Measurements from ENCODE around the gene BARHL1.

BARHL1 gene

DNA sequence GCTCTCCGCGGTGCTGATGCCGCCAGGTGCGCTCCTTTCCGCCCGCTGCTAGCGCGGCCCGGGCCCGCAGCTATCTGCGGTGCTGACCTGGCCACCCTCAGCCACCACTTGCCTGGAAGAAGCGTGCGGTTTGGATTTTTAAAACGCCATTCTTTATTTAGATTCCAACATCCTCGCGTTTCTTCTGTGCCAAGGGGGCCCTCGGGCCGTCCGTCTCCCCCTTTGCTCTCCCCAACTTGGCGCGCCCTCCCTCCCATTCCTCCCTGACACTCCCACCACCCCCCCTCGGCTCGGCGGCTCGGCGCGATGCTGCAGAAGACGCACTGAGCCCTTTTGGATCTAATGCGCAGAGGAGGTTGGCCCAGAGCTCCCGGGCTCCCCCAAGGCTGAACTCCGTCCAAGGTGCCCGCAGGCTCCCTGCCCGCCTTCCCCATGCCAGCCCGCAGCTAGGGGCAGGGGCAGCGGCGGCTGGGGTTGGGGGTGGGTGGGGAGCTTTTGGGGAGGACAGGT, at the start of gene BARHL1:
Gene BARHL1, plus strand, starts transcription at position 331 of the 510 bp plus-strand sequence. CDS start 192 bp downstream, outside the sequence.
- DNase-seq, result no peak

GRCh38 chr9:132534832-132535231, 47.6 kb upstream of the BARHL1 start:
- DNase-seq, result no peak

- no peak for DNase-seq
Observed at GRCh38 chr9:132536124-132536523, 46.3 kb upstream of the BARHL1 start.

DNA sequence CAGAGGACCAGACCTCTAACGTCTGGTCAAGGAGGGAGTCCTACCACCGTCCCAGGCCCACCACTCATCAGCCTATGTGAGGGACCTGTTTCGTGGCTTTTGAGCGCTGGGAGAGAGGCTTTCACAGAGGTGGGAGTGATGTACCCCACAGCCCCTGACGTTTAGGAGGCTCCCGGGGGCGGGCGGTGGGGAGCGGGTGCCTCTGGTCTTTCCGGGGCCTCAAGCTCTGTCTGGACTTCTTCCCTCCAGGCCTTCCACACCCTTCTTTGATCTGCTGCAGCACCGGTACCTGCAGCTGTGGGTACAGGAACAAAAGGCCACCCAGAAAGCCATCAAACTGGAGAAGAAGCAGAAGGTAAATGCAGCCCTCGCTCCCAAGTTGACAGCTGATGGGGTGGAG, 45.1 kb upstream of the BARHL1 start:
- no peak for DNase-seq

DNA sequence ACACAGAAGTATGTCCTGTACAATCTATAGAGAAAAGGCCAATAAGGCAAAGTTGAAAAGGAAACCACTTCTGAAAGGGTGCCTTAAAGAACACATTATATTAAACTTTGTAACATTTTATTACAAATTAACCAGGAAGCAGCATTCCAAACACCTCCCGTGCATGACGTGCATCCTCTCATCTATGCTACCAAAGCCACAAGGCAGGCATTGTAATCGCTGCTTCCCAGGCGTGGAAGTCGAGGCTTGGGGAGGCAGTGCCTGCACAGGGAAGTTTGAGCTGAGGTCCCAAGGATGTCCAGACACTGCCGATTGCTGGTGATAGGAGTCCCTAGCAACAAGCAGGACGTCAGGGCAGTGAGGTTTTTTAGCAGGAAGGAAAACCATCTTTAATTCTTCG, 44.3 kb upstream of the BARHL1 start:
- DNase-seq, result no peak

- DNase-seq, result no peak
Observed at GRCh38 chr9:132539096-132539495, 43.3 kb upstream of the BARHL1 start.

DNA sequence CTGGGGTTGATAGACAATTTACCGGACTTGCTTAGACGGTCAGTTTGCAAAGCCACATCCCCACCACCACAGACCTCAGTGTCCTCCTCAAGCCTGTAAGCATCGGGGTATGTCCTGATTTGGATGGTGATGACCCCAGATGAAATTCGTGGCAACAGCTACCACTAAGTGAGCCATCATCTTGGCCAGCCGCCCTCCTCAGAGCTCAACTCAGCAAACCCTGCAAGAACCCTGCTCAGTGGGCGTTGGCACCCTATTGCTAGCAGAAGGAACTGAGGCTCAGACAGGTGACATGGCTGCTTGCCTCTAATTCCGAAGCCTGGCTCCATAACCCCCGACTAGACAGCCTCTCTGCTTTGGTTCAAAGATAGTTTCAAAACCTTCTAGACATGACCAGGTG, 41.4 kb upstream of the BARHL1 start:
- no peak for DNase-seq

DNA sequence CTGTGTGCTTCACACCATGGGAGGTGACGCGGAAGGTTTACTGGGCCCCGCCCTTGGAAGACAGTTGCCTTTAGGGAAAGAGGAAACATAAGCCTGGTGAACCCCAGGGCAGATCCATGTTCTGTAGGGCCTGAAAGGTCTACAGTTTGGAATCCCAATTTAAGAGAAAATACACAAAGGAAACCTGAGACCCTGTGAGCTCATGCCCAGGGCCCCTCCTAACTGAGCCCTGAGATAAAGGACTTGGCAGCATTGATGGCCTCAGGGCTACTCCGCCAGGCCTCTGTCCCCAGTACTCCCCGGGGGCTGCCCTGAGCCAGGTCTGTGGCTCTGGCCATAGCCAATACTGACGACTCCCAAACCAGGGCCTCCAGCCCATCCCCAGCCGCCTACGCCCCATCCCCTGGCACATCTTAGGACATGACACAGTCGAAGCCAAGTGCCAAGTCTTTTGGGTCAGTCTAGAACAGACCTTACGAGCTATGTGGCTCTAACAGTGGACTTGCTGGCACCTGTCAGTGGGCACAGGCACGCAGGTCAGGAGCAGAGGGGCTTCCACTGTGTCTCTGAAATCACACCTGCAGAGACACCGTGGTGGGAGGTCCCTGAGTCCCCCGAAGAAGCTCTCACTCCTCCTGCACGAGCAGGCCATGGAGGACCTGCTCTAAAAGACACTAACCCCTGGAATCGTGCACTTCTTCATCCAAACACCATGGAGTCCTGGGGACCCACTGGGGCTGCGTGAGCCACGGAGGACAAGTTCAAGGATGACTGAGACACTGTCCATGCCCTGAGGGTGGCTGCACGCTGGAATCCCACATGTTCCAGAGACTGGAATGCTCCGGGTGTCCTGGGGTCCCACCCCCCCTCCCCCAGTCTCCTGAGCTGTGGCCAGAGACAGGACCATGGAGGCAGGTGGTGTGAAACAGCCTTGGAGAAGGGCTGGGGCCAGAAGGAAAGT, 40.3 kb upstream of the BARHL1 start:
- no peak for DNase-seq

GRCh38 chr9:132543251-132543650, 39.2 kb upstream of the BARHL1 start:
- DNase-seq, result no peak

GRCh38 chr9:132543960-132544359, 38.4 kb upstream of the BARHL1 start:
- peak; percentile 54 for DNase-seq

GRCh38 chr9:132545578-132545977, 36.8 kb upstream of the BARHL1 start:
- DNase-seq, result no peak

GRCh38 chr9:132546148-132547051, 36.0 kb upstream of the BARHL1 start:
- DNase-seq, result no peak

DNA sequence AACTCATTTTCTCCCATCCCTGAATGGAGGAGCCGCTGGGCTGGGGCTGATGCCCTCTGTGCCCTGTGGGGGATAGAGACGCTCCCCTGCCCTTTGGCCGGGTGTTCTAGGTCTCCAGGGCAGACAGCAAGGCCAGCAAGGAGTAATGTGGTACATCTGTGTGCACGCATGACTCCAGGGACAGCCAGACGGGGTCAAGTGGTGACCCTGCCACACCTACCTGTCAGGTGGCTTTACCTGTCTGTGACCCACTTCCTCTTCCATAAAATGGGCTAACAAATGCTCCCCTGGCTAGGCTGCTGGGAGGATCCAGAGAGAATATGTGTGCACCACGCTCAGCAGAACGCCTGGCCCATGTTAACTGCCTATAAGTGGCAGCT, 35.4 kb upstream of the BARHL1 start:
- no peak for DNase-seq

DNA sequence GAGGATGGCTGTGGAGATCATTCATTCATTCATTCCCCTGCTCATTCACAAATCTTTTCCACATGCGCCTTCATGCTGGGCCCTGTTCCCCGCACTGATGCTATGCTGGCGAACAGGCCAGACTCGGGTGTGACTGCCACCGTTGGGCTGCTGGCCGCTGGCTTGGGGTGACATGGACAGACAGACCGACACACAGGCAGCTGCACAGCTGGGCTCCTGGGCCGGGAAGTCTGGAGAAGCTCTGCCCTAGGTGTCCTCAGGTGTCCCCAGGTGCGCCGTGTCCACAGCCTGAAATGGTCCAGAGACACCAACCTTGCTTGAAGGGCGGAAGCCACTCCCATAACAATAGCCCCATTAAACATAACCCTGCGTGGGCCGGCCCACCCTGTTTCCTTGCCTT, 35.0 kb upstream of the BARHL1 start:
- DNase-seq, result no peak

GRCh38 chr9:132547976-132548730, 34.3 kb upstream of the BARHL1 start:
- no peak for DNase-seq

GRCh38 chr9:132548751-132549640, 33.4 kb upstream of the BARHL1 start:
- no peak for DNase-seq

- no peak for DNase-seq
Observed at GRCh38 chr9:132551556-132551955, 30.9 kb upstream of the BARHL1 start.

- no peak for DNase-seq
Observed at GRCh38 chr9:132552041-132552440, 30.4 kb upstream of the BARHL1 start.

- no peak for DNase-seq
Observed at GRCh38 chr9:132554755-132555154, 27.7 kb upstream of the BARHL1 start.

DNA sequence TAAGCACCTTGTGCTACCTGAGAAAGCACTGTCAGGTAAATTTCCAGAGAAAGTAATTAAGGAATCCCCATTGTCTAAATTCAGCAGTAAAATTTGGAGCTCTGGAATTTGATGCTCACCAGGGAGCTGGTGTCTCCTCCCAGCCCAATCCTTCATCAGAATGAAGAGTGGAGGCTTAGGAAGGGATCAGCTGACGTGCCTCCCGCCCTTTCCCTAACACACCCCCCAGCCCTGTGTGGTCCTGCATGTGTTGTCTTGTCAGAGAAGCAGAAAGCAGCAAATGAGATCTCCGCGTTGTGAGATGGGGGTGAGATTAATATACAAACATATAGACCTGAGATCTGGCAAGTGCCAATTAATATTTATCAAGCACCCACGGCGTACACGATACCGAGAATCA, 26.9 kb upstream of the BARHL1 start:
- DNase-seq, result no peak

DNA sequence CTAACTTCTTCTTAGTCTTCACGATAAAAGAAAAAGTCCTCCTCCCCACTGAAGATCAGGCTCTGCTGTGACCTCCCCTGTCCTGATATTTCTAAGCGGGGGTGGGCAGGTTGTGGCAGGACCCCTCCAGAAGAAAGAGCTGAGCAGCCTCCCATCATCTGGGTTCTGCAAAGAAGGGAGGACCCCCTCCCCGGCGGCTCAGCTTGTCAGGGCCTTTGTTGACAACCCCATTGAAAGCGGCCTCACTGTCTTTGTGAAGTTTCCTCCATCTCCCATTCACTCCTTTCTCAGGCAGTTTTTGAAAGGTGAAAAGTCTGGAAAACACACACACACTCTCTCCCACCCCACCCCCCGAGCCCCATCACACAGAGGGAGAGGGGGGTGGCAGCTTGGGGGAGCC, 26.2 kb upstream of the BARHL1 start:
- DNase-seq, result no peak

DNA sequence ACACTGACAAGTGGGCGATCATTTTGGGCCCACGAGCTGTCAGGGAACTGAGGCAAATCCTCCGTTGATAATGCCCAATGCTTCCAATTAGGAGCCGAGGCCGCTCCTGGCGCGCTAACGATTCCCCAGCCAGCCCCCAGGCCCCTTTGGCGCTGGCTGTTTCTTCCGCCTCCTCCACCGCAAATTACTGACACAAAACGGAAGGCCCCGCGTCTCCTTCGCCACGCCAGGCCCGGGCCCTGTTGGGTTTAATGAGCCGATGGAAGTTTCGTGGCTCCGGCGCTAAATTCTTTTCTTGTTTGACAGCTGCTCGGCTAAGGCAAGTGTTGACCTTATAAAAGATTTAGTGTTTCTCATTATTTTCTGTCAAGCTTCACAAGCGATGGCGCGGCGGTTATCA, 25.7 kb upstream of the BARHL1 start:
- DNase-seq, result no peak

Data from NCI-H510A (cell line).